GM21515 (cell line): ENCODE measurements around the gene PLA2G12B.
"Not testable (repeated sequence)": the region's sequence is repeated elsewhere in the genome, so short reads cannot be mapped to it uniquely, and the experiment has no call there.

ENCODE experiments used
- ATAC-seq: cut with Tn5 transposase; IDR thresholded peaks from one replicate; pipeline ENCODE4 v1.9.1; 2021; ENCODE audit not compliant: unreplicated experiment

The PLA2G12B gene, protein sequence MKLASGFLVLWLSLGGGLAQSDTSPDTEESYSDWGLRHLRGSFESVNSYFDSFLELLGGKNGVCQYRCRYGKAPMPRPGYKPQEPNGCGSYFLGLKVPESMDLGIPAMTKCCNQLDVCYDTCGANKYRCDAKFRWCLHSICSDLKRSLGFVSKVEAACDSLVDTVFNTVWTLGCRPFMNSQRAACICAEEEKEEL

GRCh38 chr10:72954596-72955554 lies at the start of gene PLA2G12B:
Gene PLA2G12B, minus strand, starts transcription at chr10:72954806. Its CDS starts 121 bp downstream, at chr10:72954685.
- no peak for ATAC-seq

DNA sequence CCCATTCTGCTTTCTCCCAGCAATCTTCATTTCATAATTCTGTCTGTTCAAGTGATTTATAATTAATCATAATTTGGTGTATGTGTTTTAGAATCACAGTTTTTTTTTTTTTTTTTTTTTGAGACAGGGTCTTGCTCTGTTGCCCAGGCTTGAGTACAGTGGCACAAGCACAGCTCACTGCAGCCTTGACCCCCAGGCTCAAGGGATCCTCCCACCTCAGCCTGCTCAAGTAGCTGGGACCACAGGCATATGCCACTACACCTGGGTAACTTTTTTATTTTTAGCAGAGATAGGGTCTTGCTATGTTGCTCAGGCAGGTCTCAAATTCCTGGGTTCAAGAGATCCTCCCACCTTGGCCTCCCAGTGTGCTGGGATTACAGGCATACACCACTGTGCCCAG lies 49.2 kb upstream of the PLA2G12B start:
- no peak for ATAC-seq

DNA sequence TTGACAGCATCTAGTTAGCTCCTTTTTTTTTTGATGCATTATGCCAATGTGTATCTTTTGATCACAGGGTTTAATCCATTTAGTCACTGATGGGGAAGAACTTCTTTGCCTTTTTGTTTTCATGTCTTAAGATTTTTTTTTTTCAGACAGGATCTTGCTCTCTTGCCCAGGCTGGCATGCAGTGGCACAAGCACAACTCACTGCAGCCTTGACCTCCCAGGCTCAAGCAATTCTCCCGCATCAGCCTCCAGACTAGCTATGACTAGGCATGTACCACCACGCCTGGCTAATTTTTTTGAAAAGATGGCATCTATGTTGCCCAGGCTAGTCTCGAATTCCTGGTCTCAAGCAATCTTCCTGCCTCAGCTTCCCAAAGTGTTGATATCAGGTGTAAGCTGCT lies 46.4 kb upstream of the PLA2G12B start:
- no peak for ATAC-seq

GRCh38 chr10:72997099-72997498 lies 42.5 kb upstream of the PLA2G12B start:
- no peak for ATAC-seq

- ATAC-seq, result not testable (repeated sequence)
Observed at GRCh38 chr10:72995459-72995858, 40.9 kb upstream of the PLA2G12B start.

DNA sequence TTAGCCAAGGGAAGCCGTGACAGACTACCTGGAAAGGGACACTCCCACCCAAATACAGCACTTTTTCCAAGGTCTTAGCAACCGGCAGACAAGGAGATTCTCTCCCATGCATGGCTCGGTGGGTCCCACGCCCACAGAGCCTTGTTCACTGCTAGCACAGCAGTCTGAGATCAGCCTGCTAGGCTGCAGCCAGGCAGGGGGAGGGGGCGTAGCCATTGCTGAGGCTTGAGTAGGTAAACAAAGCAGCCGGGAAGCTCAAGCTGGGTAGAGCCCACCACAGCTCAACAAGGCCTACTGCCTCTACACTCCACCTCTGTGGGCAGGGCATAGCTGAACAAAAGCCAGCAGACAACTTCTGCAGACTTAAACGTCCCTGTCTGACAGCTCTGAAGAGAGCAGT lies 35.2 kb upstream of the PLA2G12B start:
- ATAC-seq, result not testable (repeated sequence)

DNA sequence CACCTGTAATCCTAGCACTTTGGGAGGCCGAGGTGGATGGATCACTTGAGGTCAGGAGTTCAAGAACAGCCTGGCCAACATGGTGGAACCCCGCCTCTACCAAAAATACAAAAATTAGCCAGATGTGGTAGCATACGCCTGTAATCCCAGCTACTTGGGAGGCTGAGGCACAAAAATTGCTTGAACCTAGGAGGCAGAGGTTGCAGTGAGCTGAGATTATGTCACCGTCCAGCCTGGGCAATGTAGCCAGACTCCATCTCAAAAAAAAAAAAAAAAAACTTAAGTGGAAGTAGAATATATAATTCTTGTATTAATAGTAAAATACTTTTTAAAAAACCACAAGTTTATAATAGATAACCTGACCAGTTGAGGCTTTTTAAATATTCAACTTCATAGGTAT lies 30.0 kb upstream of the PLA2G12B start:
- ATAC-seq, result not testable (repeated sequence)

DNA sequence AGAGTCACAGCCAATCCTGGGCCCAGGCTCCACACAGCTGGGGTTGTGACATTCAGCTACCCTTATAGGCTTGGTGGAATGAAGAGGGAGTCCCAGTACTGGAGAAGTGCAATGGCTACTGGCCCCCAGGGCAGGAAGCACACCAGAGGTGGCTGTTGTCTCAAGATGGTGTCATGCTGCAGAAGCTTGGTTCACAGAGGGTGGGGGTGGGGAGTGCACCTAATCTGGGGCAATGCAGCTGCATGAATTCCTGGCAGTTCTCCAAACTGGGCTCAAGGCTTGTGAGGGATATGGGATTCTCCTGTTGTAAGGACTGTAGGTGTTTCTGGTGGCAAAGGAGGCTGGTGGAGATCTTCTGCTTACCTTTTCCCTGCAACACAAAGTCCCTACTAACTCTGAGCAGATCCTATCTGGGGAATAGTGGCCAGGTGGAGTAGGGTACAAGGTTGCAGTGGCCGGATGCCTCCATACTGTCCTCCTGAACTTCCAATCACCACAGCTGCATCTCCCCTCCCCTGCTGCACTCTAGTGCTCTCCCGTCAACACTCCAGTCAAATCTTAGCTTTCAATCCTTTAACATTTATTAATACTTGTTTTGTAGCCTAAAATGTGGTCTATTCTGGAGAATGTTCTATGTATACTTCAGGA lies 27.4 kb upstream of the PLA2G12B start:
- ATAC-seq, result no peak

- no peak for ATAC-seq
Observed at GRCh38 chr10:72981028-72981881, 26.6 kb upstream of the PLA2G12B start.

DNA sequence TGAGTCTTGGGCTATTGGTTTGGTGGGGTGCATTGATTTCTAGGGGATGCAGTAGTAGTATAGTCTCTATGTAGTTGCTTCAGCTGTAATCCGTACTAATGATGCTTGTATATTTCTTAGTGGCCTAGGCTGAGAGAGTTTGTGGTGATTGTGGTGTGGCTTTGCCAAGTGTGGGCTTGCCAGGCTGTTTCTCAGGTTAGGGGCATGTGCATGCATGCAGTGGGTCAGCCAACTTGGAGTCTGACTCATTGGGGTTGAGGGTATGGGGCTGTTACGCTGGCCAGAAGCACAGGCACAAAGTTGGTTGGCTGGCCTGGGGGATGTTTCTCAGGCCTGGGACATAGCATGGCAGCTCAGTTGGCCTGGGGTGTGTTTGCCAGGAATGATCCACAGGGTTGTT lies 25.7 kb upstream of the PLA2G12B start:
- ATAC-seq, result no peak

DNA sequence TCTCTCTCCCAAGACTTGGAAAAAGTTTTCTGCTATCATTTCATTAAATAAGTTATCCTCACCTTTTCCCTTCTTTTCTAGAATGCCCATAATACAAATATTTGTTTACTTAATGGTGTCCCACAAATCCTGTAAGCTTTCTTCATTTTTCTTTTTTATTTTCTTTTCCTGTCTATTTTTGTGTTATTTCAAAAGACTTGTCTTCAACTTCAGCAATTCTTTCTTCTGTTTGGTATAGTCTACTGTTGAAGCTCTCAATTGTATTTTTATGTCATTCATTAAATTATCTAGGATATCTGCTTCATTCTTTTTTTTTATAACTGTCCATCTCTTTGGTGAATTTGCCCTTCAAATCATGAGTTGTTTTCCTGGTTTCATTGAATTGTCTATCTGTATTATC lies 25.1 kb upstream of the PLA2G12B start:
- ATAC-seq, result no peak

GRCh38 chr10:72976886-72977285 lies 22.3 kb upstream of the PLA2G12B start:
- ATAC-seq, result no peak

DNA sequence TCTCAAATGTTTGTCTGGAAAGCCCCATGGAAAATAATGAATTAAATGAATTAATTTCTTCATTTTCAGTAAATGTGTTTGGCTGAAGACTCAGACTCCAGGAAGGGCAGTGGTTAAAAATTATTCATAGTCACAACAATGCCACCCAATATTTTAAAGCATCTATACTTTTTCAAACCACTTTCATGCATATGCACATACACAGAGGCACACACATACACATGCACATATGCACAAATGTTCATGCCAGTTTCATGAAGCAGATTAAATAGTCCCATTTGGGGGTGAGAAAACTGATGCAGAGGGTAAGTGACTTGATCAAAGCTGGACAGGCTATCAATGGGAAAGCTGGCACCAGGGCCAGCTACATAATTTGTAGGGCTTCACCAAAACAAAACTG lies 1.4 kb upstream of the PLA2G12B start:
- no peak for ATAC-seq

- ATAC-seq, result no peak
Observed at GRCh38 chr10:72954230-72954595, 393 bp downstream of the PLA2G12B start.

DNA sequence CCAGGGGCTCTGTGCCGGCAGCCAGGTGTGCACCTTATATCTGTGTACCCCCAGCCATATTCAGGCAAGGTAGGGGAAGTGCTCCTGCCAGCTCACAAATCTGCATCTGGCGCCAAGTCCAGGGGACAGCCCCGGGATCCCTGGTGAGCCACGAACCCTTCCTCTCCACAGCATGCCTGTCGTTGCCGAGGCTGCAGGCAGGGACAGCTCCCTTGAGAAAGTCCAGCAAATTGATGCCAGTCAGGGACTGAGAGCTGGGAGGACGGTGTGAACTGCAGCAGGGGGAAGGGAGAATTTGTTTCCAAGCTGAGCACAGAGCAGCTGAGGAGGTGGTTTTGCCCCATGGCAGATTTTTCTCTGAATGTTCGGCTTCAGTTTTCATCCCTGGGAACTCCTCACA lies 919 bp downstream of the PLA2G12B start:
- no peak for ATAC-seq

DNA sequence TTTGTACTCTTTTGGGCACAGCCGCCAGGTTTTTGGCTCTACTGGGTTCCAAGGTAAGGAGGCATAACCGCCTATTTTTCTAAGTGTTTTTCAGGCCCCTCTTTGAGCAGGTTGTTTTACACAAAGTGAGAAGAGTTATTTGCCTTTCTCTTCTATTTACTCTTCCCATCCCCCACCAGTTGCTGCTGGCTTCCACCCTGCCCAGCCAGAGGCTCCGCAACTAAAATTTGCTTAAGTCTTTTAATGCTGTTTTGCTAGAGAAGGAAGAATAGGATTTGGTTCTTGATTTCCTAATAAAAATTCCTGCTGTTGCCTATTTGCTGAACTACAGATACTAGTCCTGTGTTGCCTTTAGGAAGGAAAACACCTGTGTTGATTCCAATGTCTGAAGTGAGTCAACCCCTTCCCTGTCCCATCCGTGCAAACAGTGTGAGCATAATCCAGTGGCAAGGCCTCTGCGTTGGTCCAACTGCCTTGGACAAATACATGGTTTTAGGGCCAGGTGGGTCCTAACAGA lies 1.9 kb downstream of the PLA2G12B start:
- no peak for ATAC-seq

DNA sequence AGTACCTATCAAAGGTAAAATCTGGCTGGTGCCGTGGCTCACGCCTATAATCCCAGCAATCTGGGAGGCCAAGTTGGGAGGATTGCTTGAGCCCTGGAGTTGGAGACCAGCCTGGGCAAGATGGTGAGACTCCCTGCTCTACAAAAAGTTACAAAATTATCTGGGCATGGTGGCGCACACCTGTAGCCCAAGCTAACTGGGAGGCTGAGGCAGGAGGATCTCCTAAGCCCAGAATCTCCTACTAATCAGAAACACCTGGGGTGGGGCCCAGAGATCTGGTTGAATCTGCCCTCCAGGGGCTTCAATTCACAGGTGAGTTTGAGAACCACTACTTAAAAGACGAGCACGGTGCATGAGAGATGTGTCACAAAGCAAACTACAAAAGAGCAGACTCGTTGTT lies 2.4 kb downstream of the PLA2G12B start:
- ATAC-seq, result no peak

GRCh38 chr10:72951760-72952159 lies 2.8 kb downstream of the PLA2G12B start:
- ATAC-seq, result no peak

GRCh38 chr10:72948762-72949161 lies 5.8 kb downstream of the PLA2G12B start:
- no peak for ATAC-seq

- ATAC-seq, result no peak
Observed at GRCh38 chr10:72946963-72947362, 7.6 kb downstream of the PLA2G12B start.
